K562 (cell line): ENCODE results near the gene MPC1. TPM values are rescaled to one million over a fixed set of nuclear protein-coding genes. Genes with fewer than 3 reads are reported as not detected.

ENCODE experiments used
- ATAC-seq: fragments of 200-7000 bp; cut with Tn5 transposase; 3 replicates; pipeline ENCODE4 v1.9.1; 2020; ENCODE audit warnings: moderate library complexity
- BruUV-seq: library from RNA; stranded (reverse); fragments of 400-500 nt; replicated peaks from 2 replicates; lab custom pipeline; 2021; lab: Mats Ljungman, UMichigan
- CTCF ChIA-PET: fragments of 300-600 bp; formaldehyde crosslinking; extraction: SDS; loops from one replicate; lab custom pipeline; 2021; ENCODE audit warnings: low intra/inter-chr PET ratio; lab: Yijun Ruan, JAX
- POLR2A ChIA-PET: fragments of 300-600, 350-650 bp; sonication (Branson Sonifier 250); formaldehyde crosslinking; extraction: SDS; loops from one replicate; lab custom pipeline; 2021; ENCODE audit warnings: antibody characterized with exemption, inconsistent platforms; lab: Yijun Ruan, JAX
- DNase-seq, 4 experiments: peaks; one replicate each; pipeline versions ENCODE4 v3.0.0 to v3.0.0-alpha.2; 2011 to 2018; ENCODE audit warnings: low spot score in 3 of 4, mixed read lengths in 3 of 4; ENCODE audit errors: extremely low read depth in 1 of 4
- FAIRE-seq: peaks from 2 replicates; lab custom pipeline; 2011; peaks lifted over from hg19 to GRCh38; lab: Jason Lieb, UNC
- H2AFZ ChIP-seq: 2 replicates; pipeline ENCODE4 v1.6.0; 2011; ENCODE audit warnings: low read depth, low read length, control low read depth, inconsistent platforms
- H3K27ac ChIP-seq: fragments of 200-600 bp; 3 replicates; pipeline ENCODE4 v1.8.0; 2011; ENCODE audit warnings: low read depth, mild to moderate bottlenecking, control low read depth, inconsistent platforms, low read length, moderate library complexity, mixed read lengths; ENCODE audit errors: extremely low read depth
- H3K27me3 ChIP-seq, 2 experiments: fragments of 300-600 bp in 1 of 2; 2 replicates in 1 of 2; 3 replicates in 1 of 2; pipeline versions ENCODE4 v1.6.0 to v1.8.0; 2011; ENCODE audit warnings: inconsistent platforms in 2 of 2, low read length in 2 of 2, mild to moderate bottlenecking in 1 of 2, mixed read lengths in 1 of 2, moderate library complexity in 1 of 2; ENCODE audit not compliant: control insufficient read depth in 2 of 2, insufficient read depth in 2 of 2
- H3K36me3 ChIP-seq: fragments of 300-600 bp; 3 replicates; pipeline ENCODE4 v1.8.0; 2011; ENCODE audit warnings: mild to moderate bottlenecking, low read length, inconsistent platforms; ENCODE audit not compliant: control insufficient read depth, insufficient read depth
- H3K4me1 ChIP-seq, 2 experiments: fragments of 200-600 bp in 1 of 2; replicated peaks in 1 of 2; 2 replicates in 1 of 2; 3 replicates in 1 of 2; pipeline versions ENCODE4 v1.5.1 to v1.8.0; 2011; ENCODE audit warnings: inconsistent platforms in 2 of 2, low read length in 2 of 2, mild to moderate bottlenecking in 1 of 2, mixed read lengths in 1 of 2, moderate library complexity in 1 of 2; ENCODE audit not compliant: control insufficient read depth in 2 of 2, insufficient read depth in 2 of 2
- H3K4me2 ChIP-seq: 2 replicates; pipeline ENCODE4 v1.6.1; 2011; ENCODE audit warnings: low read length, control low read depth, inconsistent platforms, mixed read lengths; ENCODE audit not compliant: insufficient read depth
- H3K4me3 ChIP-seq: fragments of 200-600 bp; sonication (generic), shearing (Covaris generic); 2 replicates; pipeline ENCODE4 v1.5.1; 2016; ENCODE audit warnings: control low read depth, inconsistent platforms
- H3K79me2 ChIP-seq: fragments of 200-600 bp; 3 replicates; pipeline ENCODE4 v1.8.0; 2011; ENCODE audit warnings: low read length, inconsistent platforms; ENCODE audit not compliant: control insufficient read depth, insufficient read depth
- H3K9ac ChIP-seq, 2 experiments: 2 replicates each; pipeline versions ENCODE4 v1.6.0 to v1.6.1; 2011; ENCODE audit warnings: low read depth in 2 of 2, low read length in 2 of 2, control low read depth in 1 of 2, inconsistent platforms in 1 of 2, mild to moderate bottlenecking in 1 of 2, mixed read lengths in 1 of 2; ENCODE audit not compliant: insufficient read depth in 1 of 2
- H3K9me1 ChIP-seq: one replicate; pipeline ENCODE4 v1.6.0; 2011; ENCODE audit warnings: inconsistent platforms, mild to moderate bottlenecking, low read length, moderate library complexity; ENCODE audit not compliant: control insufficient read depth, insufficient read depth
- H3K9me3 ChIP-seq: replicated peaks from 2 replicates; pipeline ENCODE4 v1.5.1; 2011; ENCODE audit warnings: low read depth, low read length, inconsistent platforms; ENCODE audit not compliant: control insufficient read depth, insufficient read depth
- H4K20me1 ChIP-seq: replicated peaks from 2 replicates; pipeline ENCODE4 v1.6.1; 2011; ENCODE audit warnings: low read length, inconsistent platforms, mixed read lengths; ENCODE audit not compliant: control insufficient read depth, insufficient read depth
- BRCA1 ChIP-seq, 2 experiments: fragments of 450-650 bp in 1 of 2; sonication (generic) in 1 of 2; formaldehyde crosslinking in 1 of 2; IDR thresholded peaks; 2 replicates each; pipeline versions ENCODE4 v1.5.0 to v1.6.1; 2017 to 2020; ENCODE audit warnings: mild to moderate bottlenecking in 1 of 2, missing genetic modification reagents in 1 of 2
- DDX20 ChIP-seq: fragments of 450-650 bp; IDR thresholded peaks from 2 replicates; pipeline ENCODE4 v1.6.1; 2016; ENCODE audit warnings: missing genetic modification characterization, low read depth, mild to moderate bottlenecking, missing compliant biosample characterization, moderate library complexity
- DNMT1 ChIP-seq: fragments of 450-650 bp; IDR thresholded peaks from 2 replicates; pipeline ENCODE4 v1.6.1; 2016; ENCODE audit warnings: antibody characterized with exemption, mild to moderate bottlenecking
- ELF2 ChIP-seq: fragments of 250-450 bp; sonication (Bioruptor Pico); IDR thresholded peaks from 2 replicates; pipeline ENCODE4 v1.5.0; 2021; ENCODE audit warnings: mild to moderate bottlenecking
- EP300 ChIP-seq: IDR thresholded peaks from 2 replicates; pipeline ENCODE4 v1.6.1; 2012; ENCODE audit warnings: low read length, improper control_type of control experiment
- HDAC6 ChIP-seq: IDR thresholded peaks from 2 replicates; pipeline ENCODE4 v1.6.1; 2012; ENCODE audit warnings: low read depth, mild to moderate bottlenecking, control low read depth, inconsistent platforms, low read length, moderate library complexity
- HDGF ChIP-seq: fragments of 450-650 bp; IDR thresholded peaks from 2 replicates; pipeline ENCODE4 v1.6.1; 2016
- HMG20B ChIP-seq: fragments of 250-450 bp; sonication (Bioruptor Pico); IDR thresholded peaks from 2 replicates; pipeline ENCODE4 v1.5.0; 2021; ENCODE audit warnings: mild to moderate bottlenecking
- IRF9 ChIP-seq: fragments of 450-650 bp; IDR thresholded peaks from 2 replicates; pipeline ENCODE4 v1.6.1; 2016; ENCODE audit warnings: missing biosample characterization, missing genetic modification characterization
- MCM5 ChIP-seq: fragments of 450-650 bp; IDR thresholded peaks from 2 replicates; pipeline ENCODE4 v1.6.1; 2016; ENCODE audit warnings: low read depth
- NELFE ChIP-seq: IDR thresholded peaks from 2 replicates; pipeline ENCODE4 v1.6.1; 2011; ENCODE audit warnings: mild to moderate bottlenecking; ENCODE audit not compliant: insufficient read depth, insufficient read length
- NR2C1 ChIP-seq, 2 experiments: fragments of 450-650 bp; IDR thresholded peaks; 2 replicates each; pipeline ENCODE4 v1.6.1; 2017; ENCODE audit warnings: mild to moderate bottlenecking in 2 of 2, antibody characterized with exemption in 1 of 2, inconsistent platforms in 1 of 2, missing compliant biosample characterization in 1 of 2, missing genetic modification characterization in 1 of 2
- PCBP2 ChIP-seq: fragments of 200-400 bp; formaldehyde crosslinking; IDR thresholded peaks from 2 replicates; pipeline ENCODE4 v1.6.1; 2018; ENCODE audit warnings: low read length, low read depth, mild to moderate bottlenecking, moderate library complexity; ENCODE audit not compliant: poor library complexity, severe bottlenecking
- PRDM10 ChIP-seq: fragments of 450-650 bp; IDR thresholded peaks from 2 replicates; pipeline ENCODE4 v1.6.1; 2018; ENCODE audit not compliant: partially characterized antibody
- RCOR1 ChIP-seq, 2 experiments: IDR thresholded peaks; 2 replicates each; pipeline ENCODE4 v1.6.1; 2012; ENCODE audit warnings: low read depth in 2 of 2, low read length in 2 of 2, borderline replicate concordance in 1 of 2, improper control_type of control experiment in 1 of 2
- TCF3 ChIP-seq: sonication (generic); formaldehyde crosslinking; IDR thresholded peaks from 2 replicates; pipeline ENCODE4 v1.4.0; 2020; ENCODE audit warnings: mild to moderate bottlenecking, missing genetic modification reagents
- ZNF41 ChIP-seq: fragments of 250-450 bp; sonication (Bioruptor Pico); conservative IDR thresholded peaks from 2 replicates; pipeline ENCODE4 v1.4.0; 2020; ENCODE audit warnings: mild to moderate bottlenecking
- ZNF778 ChIP-seq: fragments of 450-650 bp; formaldehyde crosslinking; IDR thresholded peaks from 2 replicates; pipeline ENCODE4 v1.4.0; 2020; ENCODE audit warnings: mild to moderate bottlenecking, moderate library complexity
- WGBS: fragments of 100-300 bp; shearing (Covaris generic); methylation state at CpG from one replicate; pipeline ENCODE4 v1.1.6; 2016; ENCODE audit warnings: low coverage, mixed read lengths; ENCODE audit not compliant: insufficient coverage; ENCODE audit errors: missing lambda C conversion rate; 5-methylcytosine and 5-hydroxymethylcytosine counted together
- in situ Hi-C: fragments of 300-500 bp; cut with MboI; formaldehyde crosslinking; loops from 4 replicates; pipeline ENCODE4 v1.15.0; 2018; ENCODE audit warnings: inconsistent platforms, mixed read lengths
- intact Hi-C: fragments of 100-400 bp; cut with micrococcal nuclease; formaldehyde crosslinking; loops from 2 replicates; pipeline ENCODE4 v1.14.2; 2022
- polyA plus RNA-seq, 8 experiments: library from polyadenylated mRNA; depleted of rRNA in 4 of 8; stranded (reverse) in 5 of 8; unstranded in 3 of 8; fragments of >200 nt; fragmentation: Nextera tagmentation in 2 of 8; fragmentation: Illumina TruSeq in 1 of 8; extraction: Ambion mirVana in 2 of 8; extraction: Trizol in 1 of 8; gene quantifications; 2 replicates each; pipeline versions ENCODE4 v1.2.1 to v1.2.3, GENCODE V29; 2011 to 2014; ENCODE audit warnings: inconsistent platforms in 1 of 8, missing spikeins in 1 of 8
- total RNA-seq, 7 experiments: library from RNA; depleted of rRNA in 6 of 7; stranded (reverse); fragments of >200 nt in 6 of 7; fragmentation: Illumina TruSeq in 2 of 7; extraction: Trizol in 2 of 7; gene quantifications; 2 replicates each; pipeline versions ENCODE4 v1.2.1 to v1.2.3, GENCODE V29; 2011 to 2021; ENCODE audit warnings: low replicate concordance in 1 of 7

The MPC1 gene
- total and polyA plus RNA-seq, 9 of the 15 experiments (the other 6 are each of a cell fraction or from before 2014, with no cell fraction given), result 78.6 to 185 (median 138) TPM

GRCh38 chr6:166377721-166378120 is 5.0 kb downstream of the MPC1 start:
- in situ Hi-C loops, result loop anchor here (5.0 kb wide), 1 partner anchor 45 kb away; no protein-coding TSS in a partner anchor
- peaks cover 4% of the 10 kb centered on the region; the same call in 1 of the 3 replicates for H3K36me3 ChIP-seq
- H3K9me3 ChIP-seq, result no peaks in the 10 kb centered on the region
- DNase-seq (no peak), FAIRE-seq (no peak), ATAC-seq (no peak)
- H3K4me2 ChIP-seq, result no peak overlapping the region
- no peaks in the 10 kb centered on the region for H3K27me3 ChIP-seq
- H4K20me1 ChIP-seq, result no peaks in the 10 kb centered on the region
- CTCF ChIA-PET, result no interaction called here
- POLR2A ChIA-PET, result interaction anchor here (0.7 to 1.6 kb wide), 2 partner anchors 13 to 47 kb away, joined by 4 read pairs; no protein-coding TSS in a partner anchor
- intact Hi-C loops, result no loop called here
- H3K9me1 ChIP-seq, result no peaks in the 10 kb centered on the region
- TF ChIP-seq PCBP2, result no peak
- no peak for TF ChIP-seq EP300
- no peak for TF ChIP-seq DNMT1
- no peak for TF ChIP-seq ZNF41
- no peak for TF ChIP-seq ZNF778
- no peak for TF ChIP-seq PRDM10
- TF ChIP-seq TCF3 (CRISPR knock-in tag), result no peak
- no peak for TF ChIP-seq RCOR1 (IDR thresholded peaks at IDR 0.05; ENCODE audit: borderline replicate concordance in 1 of 2, low read depth in 2 of 2, low read length in 2 of 2)
- TF ChIP-seq MCM5, result no peak
- no peak for TF ChIP-seq HMG20B (CRISPR knock-in tag)
- TF ChIP-seq BRCA1 (IDR thresholded peaks at IDR 0.05), result no peak
- TF ChIP-seq BRCA1 (CRISPR knock-in tag; IDR thresholded peaks at IDR 0.05), result no peak
- TF ChIP-seq NR2C1 (IDR thresholded peaks at IDR 0.05), result no peak
- TF ChIP-seq NR2C1 (tag; IDR thresholded peaks at IDR 0.05), result no peak
- no peak for TF ChIP-seq NELFE
- no peak for TF ChIP-seq ELF2 (CRISPR knock-in tag)
- no peak for TF ChIP-seq HDGF
- TF ChIP-seq IRF9, result no peak
- no peak for TF ChIP-seq HDAC6
- no peak for TF ChIP-seq DDX20 (tag)
- H3K27ac ChIP-seq, result no peak overlapping the region
- H3K79me2 ChIP-seq, result peaks cover 65% of the 10 kb centered on the region
- no peak overlapping the region for H3K9ac ChIP-seq
- 63% methylated on average over 2 of the region's 2 CpGs for whole genome bisulfite sequencing
- no peak overlapping the region for H2AFZ ChIP-seq
- H3K4me3 ChIP-seq, result no peak overlapping the region
- no TSS peak for BruUV-seq
- peaks cover 3 to 11% of the 10 kb centered on the region in 2 experiments; a peak in 2 of 5 replicates for H3K4me1 ChIP-seq
